ENCODE data around the gene ZMYM2.

DNA sequence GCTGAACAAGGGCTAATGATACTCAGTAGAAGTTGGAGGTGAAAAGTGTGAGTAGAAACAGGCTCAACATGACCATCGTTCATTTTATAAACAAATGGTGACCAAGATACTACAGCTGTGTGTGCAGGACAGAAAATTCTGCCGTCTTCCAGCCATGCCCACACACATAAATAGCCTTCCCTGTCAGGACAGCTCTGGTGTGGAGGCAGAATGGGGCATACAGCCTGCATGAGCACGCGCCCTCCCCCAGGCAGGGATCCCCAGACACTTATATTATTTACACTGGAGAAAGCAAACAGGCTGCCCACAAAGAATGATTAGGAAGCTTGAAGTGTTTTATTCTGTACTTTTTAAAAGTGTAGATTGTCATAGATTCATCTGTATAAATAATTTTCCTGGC is 182.0 kb downstream of the ZMYM2 start:
- TF ChIP-seq, protein P1, sequence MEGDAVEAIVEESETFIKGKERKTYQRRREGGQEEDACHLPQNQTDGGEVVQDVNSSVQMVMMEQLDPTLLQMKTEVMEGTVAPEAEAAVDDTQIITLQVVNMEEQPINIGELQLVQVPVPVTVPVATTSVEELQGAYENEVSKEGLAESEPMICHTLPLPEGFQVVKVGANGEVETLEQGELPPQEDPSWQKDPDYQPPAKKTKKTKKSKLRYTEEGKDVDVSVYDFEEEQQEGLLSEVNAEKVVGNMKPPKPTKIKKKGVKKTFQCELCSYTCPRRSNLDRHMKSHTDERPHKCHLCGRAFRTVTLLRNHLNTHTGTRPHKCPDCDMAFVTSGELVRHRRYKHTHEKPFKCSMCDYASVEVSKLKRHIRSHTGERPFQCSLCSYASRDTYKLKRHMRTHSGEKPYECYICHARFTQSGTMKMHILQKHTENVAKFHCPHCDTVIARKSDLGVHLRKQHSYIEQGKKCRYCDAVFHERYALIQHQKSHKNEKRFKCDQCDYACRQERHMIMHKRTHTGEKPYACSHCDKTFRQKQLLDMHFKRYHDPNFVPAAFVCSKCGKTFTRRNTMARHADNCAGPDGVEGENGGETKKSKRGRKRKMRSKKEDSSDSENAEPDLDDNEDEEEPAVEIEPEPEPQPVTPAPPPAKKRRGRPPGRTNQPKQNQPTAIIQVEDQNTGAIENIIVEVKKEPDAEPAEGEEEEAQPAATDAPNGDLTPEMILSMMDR (IDR thresholded peaks at IDR 0.05; ENCODE audit: low read length): no peak
- no peak for TF ChIP-seq EZH2 (optimal IDR thresholded peaks at IDR 0.05; ENCODE audit: low read depth, low read length)
